Erythroblast (primary cell): ENCODE results near the gene RHOJ.

Experiments used
- GATA1 ChIP-seq: IDR thresholded peaks from 2 replicates; pipeline ENCODE4 v1.6.1; 2011; ENCODE audit warnings: low read depth, mild to moderate bottlenecking, control low read depth, low read length, moderate library complexity
- POLR2A ChIP-seq: IDR thresholded peaks from 2 replicates; pipeline ENCODE4 v1.6.1; 2011; ENCODE audit warnings: mild to moderate bottlenecking, low read length

DNA sequence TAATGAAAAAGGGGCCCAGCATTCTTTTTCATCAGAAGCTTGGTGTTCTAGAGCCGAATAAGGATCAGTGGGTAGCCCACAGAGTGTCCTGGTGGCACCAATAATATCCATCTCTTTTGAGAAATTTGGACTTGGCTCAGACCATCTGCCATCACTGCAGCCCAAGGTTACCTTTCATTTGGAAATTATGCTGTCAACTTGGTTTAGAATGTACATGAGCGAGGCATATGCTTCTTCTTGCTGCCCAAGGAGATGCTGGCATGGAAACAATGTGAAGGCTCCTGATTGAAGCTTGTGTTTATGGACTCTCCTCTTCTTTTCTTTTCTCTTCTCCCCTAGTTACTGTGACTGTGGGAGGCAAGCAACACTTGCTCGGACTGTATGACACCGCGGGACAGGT lies 64.5 kb downstream of the RHOJ start:
- TF ChIP-seq POLR2A (no peak), GATA1 (no peak)
